Measurements from ENCODE around the gene TRIM65.

The TRIM65 gene

DNA sequence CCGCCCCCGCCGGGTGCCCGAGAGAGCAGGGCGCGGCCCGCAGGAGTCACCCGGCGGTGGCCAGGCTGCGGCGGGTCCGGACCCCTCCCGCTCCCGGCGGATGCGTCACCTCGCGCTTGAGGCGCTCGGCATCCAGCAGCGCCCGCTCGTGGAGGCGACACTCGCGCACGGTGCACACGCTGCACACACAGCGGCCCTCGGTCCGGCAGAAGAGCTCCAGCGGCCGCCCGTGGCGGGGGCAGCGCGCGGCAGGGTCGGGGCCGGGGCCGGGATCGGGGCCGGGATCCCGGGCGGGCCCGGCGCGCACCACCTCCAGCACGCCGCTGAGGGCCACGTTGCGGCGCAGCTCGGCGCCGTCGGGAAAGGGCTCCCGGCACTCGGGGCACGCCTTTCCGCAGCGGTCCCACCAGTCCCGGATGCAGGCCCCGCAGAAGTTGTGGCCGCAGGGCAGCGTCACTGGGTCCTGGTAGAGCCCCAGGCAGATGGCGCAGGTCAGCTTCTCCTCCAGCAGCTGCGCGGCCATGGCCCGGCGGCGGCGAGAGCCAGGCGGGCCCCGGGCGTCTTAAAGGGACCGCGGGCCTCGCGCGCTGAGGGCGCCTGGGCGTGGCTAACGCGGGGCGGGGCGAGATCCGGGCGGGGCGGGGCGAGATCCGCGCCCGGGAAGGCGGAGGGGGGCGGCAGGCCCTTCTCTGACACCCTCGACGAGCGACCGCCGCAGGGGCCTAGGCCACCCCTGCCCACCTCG is at the start of gene TRIM65:
Gene TRIM65, minus strand, starts transcription at position 537 of the 745 bp plus-strand sequence. Its CDS starts 14 bp downstream, at position 523.
- DNase-seq: peak; percentile 52

- no peak for DNase-seq
Measured at GRCh38 chr17:75945211-75945610, 48.5 kb upstream of the TRIM65 start.

DNA sequence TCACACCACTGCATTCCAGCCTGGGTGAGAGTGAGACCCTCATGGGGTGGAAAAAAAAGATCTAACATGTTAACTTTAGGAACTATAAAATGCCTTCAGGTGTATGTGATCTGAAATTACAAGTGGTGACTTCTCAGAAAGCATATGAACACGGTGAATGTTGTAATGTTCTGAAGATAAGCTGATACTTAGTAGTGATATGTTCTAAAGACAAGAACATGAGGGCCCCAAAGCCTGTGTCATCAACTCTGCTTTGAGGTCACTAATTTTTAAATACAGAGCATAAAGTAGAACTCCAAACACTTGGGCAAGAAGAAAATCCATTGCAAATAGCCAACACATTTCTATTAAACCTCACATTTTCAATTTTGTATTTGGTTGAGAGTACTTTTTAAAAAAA is 46.7 kb upstream of the TRIM65 start:
- no peak for DNase-seq

- no peak for DNase-seq
Measured at GRCh38 chr17:75942473-75942872, 45.7 kb upstream of the TRIM65 start.

- no peak for DNase-seq
Measured at GRCh38 chr17:75941442-75941819, 44.7 kb upstream of the TRIM65 start.

GRCh38 chr17:75940727-75941441 is 44.1 kb upstream of the TRIM65 start, which contains the start of gene FBF1:
Gene FBF1 (minus strand): TSS chr17:75941042. CDS start chr17:75938149, 2,893 bp downstream.
- peak; percentile 93 for DNase-seq

DNA sequence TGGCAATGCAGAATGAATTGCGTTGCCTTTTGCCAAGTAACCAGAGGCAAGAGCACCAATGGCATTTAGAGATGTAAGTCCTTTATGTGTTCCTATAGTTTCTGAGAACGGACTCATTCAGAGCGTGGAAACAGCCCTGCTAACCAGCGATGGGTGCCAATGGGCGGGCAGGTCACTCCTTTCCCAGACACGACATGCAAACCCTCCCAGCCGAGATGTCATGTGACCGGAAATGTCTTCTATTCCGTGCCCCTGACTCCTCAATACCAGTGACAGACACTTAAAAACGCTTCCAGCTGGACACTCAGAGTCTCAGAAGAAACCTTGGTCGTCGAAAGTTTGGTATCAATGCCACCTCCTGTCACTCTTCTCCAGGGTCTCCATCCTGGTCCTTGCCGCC is 40.9 kb upstream of the TRIM65 start:
- no peak for DNase-seq

DNA sequence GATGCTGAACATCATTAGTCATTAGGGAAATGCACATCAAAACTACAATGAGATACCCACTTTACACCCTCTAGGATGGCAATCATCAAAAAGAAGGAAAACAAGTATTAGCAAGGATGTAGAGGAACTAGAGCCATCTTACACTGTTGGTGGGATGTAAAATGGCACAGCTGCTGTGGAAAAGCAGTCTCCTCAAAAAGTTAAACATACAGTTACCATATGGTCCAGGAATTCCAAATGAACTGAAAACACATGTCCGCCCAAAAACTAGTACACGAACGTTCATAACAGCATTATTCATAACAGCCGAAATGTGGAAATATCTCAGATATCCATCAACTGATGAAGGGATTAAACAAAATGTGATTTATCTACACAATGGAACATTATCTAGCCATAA is 37.1 kb upstream of the TRIM65 start:
- DNase-seq: no peak

DNA sequence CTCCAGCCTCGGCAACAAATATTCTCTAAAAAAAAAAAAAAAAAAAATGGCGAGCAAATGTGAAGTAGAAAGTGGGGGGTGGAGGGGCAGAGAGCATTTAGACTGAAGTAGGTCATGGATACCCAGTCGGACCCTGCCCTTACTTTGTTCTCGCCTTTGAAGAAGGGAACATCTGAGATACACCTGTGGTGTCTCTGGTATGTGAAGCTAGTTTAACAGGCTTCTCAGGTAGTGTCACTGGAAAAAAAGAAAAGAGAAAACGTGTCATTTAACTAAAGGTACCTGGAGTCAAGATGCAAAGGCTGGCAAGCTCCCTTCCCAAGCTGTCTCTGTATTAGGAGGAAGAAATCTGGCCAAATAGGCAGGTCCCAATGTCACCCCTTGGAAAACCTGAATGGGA is 36.1 kb upstream of the TRIM65 start:
- DNase-seq: no peak

GRCh38 chr17:75931062-75931461 is 34.3 kb upstream of the TRIM65 start:
- DNase-seq: no peak

DNA sequence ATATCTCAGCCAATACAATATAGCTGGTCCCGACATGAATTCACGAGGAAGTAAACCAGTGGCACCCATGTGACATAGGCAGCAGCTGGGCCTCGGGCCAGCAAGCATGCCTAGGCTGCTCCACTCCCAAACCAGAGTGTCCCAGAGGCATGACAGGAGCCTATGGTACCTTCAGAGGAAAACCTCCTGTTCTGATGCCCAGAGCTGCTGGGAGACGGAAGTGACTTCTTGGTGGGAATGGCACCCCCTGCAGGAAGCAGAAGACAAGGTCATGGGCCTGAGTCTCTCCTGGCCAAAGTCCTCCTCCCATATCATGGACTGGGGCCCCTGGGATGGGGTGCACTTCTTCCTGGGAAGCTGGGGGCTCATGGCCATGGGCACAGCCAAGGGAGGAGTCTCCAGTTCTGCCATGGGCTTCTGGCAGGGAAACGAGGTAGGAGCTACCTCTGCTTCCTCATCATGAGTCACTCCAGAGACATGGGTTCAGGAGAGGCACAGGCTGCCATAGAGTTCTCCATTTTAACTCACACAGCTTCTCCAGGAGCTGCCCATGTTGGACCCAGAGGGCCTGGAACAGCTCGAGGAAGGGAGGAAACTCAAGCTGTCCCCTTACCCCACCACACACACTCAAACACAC is 30.7 kb upstream of the TRIM65 start:
- peak; percentile 16 for DNase-seq

- no peak for DNase-seq
Measured at GRCh38 chr17:75926456-75926855, 29.7 kb upstream of the TRIM65 start.

DNA sequence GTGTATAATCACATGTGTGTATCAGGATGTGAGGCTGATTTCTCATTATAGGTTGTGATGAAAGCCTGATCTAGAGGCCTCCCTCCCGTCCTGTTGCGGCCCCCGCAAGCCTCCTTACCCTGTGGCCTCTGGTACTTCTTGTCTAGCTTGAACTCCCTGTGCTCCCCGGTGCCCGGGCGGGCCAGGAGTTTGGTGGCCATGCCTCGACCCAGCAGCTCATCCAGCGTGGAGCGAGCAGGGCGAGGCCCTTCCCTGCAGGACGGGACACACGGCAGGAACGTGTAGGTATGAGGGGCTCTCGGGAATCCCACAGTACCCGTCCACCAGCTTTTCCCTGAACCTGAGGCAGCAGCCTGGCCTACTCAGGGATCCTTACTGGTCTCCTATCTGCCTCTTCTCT is 29.2 kb upstream of the TRIM65 start:
- no peak for DNase-seq

DNA sequence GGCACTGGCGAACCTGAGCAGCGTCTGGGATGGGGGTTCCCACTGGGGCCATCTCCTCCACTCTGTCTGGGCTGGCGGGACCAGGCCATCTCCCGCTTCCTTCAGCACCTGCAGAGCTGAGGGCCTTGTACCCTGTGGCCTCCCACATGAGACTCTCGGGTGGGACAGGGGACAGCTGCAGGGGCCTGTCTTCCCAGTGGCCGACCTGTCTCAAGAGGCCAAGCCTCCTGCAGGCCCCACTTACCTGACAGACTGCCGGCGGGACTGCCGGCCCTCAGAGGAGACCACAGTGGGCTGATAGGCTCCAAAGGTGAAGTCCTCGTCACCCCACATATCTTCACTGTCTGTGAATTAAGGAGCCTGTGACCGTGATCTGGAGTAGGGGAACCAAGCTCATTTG is 28.4 kb upstream of the TRIM65 start:
- DNase-seq: no peak

DNA sequence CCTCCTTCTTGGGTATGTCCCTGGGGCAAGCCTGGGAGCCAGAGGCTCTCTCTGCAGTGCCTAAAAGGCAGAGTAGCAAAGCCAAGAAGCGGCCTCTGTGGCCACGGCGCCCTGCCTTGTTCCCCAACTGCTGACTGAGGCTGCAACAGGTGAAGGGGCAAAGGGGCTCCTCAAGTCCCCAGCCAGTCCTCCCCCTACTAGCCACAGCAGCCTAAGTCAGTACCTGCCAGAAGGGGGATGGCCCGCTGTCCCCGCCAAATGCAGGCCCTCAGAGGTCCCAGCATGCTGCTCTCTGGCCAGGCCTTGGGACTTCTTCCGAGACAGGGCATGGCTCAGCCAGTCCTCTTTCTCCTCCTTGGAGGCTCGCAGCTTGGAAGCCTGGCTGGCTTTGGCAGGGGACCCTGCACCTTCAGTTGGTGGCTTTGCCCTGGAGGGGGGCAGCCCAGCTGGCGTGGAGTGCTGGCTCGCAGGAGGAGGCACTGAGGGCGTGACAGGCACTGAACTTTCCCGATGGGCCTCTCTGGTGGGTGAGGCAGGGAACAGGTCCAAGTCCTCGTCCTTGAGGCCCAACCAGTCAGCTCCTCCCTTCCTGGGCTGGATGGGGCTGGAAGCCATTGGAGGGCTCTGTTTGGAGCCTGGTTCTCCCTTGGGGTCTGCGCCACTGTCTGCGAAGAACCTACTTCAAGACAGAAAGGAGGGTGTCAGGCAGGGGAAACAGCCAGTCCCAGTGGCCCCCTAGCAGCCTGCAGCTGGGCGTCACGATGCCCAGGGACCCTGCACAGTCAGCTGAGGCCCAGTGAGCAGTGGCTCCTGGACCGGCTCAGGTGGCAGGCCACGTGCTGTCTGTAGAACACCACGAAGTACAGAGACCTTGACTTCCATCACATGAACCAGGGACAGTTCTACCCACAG is 26.5 kb upstream of the TRIM65 start:
- DNase-seq: no peak

- DNase-seq: no peak
Measured at GRCh38 chr17:75922173-75922961, 25.6 kb upstream of the TRIM65 start.

- DNase-seq: no peak
Measured at GRCh38 chr17:75921596-75921995, 24.8 kb upstream of the TRIM65 start.

DNA sequence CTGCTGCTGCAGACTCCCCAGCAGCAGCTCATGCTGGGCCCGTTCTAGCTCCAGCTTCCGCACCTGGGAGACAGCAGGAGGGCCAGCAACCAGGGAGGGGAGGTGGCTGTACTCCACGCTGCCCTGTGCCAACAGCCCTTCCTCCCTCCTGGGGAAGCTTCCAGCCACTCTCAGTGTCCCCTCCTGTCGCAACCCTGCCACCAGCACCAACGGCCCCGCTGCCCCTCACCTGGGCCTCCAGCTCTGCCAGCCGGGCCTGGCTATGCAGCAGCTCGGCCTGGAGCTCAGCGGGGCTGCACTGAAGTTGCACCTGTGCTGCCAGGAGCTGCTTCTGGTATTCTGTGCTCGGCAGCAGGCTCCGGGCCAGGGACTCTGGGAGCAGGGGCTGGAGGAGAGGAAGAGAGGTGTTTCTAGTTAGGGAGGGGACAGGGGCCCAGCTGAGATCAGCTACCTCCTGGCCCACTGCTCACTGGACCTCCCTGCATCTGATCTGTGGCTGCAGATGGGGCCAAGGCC is 23.4 kb upstream of the TRIM65 start:
- DNase-seq: peak; percentile 7

DNA sequence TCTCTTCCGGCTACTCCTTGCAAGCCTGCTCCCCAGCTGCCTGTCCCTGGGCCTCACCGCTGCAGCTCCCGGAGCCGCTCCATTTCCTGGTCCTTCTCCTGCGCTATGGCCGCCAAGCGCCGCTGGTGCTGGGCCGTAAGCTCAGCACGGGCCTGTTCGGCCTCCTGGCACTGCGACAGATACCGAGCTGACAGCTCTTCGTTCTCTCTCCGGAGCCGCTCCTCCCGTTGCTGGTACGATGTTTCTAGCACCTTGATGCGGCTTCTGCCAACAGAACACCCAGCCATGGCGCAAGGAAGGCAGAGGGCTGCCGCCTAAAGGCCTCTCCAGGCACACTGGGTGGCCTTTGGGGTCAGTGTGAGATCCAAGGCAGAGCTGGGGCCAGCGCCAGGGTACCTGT is 22.9 kb upstream of the TRIM65 start:
- DNase-seq: no peak

- no peak for DNase-seq
Measured at GRCh38 chr17:75917917-75918445, 21.2 kb upstream of the TRIM65 start.

DNA sequence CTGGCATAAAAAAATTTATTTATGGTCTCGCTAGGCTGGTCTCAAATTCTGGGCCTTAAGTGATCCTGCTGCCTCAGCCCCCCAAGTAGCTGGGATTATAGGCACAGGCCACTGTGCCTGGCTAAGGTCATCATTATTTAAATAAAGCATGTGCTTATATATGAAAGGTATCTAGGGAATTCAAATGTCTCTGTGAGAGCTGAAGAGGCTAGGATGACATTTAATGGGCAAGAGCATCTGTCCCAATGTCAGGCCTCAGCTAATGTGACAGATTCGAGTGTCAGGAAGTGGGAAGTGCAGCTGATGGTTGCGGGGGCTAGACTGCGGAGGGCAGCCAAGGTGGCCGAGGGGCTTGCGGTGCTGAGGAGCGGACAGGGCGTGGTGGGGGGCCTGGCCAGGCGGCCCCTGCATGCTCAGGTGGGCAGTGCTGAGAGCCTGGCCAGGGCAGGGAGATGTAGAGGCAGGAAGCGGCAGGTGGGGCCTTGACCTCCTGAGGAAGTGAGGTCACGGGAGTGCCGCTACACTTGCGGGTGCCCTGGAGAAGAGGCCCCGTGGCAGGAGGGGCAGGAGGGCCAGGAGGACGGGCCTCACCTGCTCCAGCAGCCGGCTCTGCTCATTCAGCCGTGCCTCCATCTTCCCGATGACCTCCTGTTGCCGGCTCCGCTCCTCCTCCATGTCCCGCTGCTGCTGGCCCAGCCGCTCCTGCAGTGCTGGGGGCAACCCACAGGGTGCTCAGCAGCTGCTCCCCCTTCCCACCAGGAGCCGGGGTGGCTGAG is 20.6 kb upstream of the TRIM65 start:
- DNase-seq: no peak
